Gastrocnemius medialis (tissue), 4 donors: ENCODE results near the gene KCNQ5. TPM values are rescaled to one million over a fixed set of nuclear protein-coding genes. Genes with fewer than 3 reads are reported as not detected.

Experiments
- ATAC-seq, 2 donors: fragments of 150-250 bp; one replicate each; pipeline ENCODE4 v1.9.1; 2016
- DNase-seq, 2 donors: peaks; one replicate each; pipeline ENCODE4 v3.0.0-alpha.2; 2019
- H3K27ac ChIP-seq, 4 donors: fragments of 200-600 bp; sonication (generic); 1 replicate in 1 of 4; 2 replicates in 3 of 4; pipeline ENCODE4 v1.5.1; 2016 to 2018; ENCODE audit warnings: mild to moderate bottlenecking in 2 of 4, moderate library complexity in 1 of 4
- H3K27me3 ChIP-seq, 3 donors: fragments of 200-600 bp; sonication (generic) in 2 of 3; 1 replicate in 1 of 3; 2 replicates in 2 of 3; pipeline versions ENCODE4 v1.5.1 to v1.6.0; 2016 to 2019; ENCODE audit warnings: mild to moderate bottlenecking in 1 of 3, moderate library complexity in 1 of 3
- H3K36me3 ChIP-seq, 2 donors: fragments of 200-600 bp; sonication (generic) in 1 of 2; one replicate each; pipeline ENCODE4 v1.5.1; 2017 to 2018
- H3K4me1 ChIP-seq, 2 donors: fragments of 200-600 bp; sonication (generic) in 1 of 2; one replicate each; pipeline ENCODE4 v1.5.1; 2016 to 2017; ENCODE audit warnings: mild to moderate bottlenecking in 2 of 2
- H3K4me3 ChIP-seq, 4 donors: fragments of 200-600 bp; sonication (generic) in 3 of 4; 1 replicate in 1 of 4; 2 replicates in 3 of 4; pipeline ENCODE4 v1.5.1; 2016 to 2019; ENCODE audit warnings: mild to moderate bottlenecking in 2 of 4
- H3K9me3 ChIP-seq, 3 donors: fragments of 200-600 bp; sonication (generic) in 2 of 3; 1 replicate in 1 of 3; 2 replicates in 2 of 3; pipeline ENCODE4 v1.5.1; 2016 to 2019
- CTCF ChIP-seq, 5 experiments: fragments of 450-650 bp in 3 of 5; fragments of 200-600 bp in 2 of 5; sonication (generic) in 2 of 5; IDR thresholded peaks in 4 of 5; conservative IDR thresholded peaks in 1 of 5; 1 replicate in 4 of 5; 2 replicates in 1 of 5; pipeline ENCODE4 v1.5.1; 2016 to 2019; ENCODE audit warnings: antibody characterized with exemption in 5 of 5, mild to moderate bottlenecking in 3 of 5, moderate library complexity in 3 of 5
- POLR2A ChIP-seq, 2 donors: fragments of 450-650 bp; IDR thresholded peaks; one replicate each; pipeline ENCODE4 v1.6.1; 2017; ENCODE audit warnings: antibody characterized with exemption in 2 of 2, mild to moderate bottlenecking in 2 of 2, moderate library complexity in 2 of 2
- in situ Hi-C, 4 donors: fragments of 200-750 bp; cut with MboI; loops; one replicate each; pipeline versions ENCODE4 v1.15.0 to v1.8.0; 2017; ENCODE audit warnings: low sequenced_read_pairs in 4 of 4
- intact Hi-C: fragments of 100-400 bp; cut with DNase I; formaldehyde crosslinking; loops from one replicate; pipeline ENCODE4 v1.15.1; 2023; ENCODE audit warnings: low total_unique reads
- total RNA-seq, 4 donors: library from RNA; depleted of rRNA; stranded (reverse); fragments of >200 nt; gene quantifications; one replicate each; pipeline versions ENCODE4 v1.1.0 to v1.2.3, GENCODE V29; 2016

KCNQ5 gene
- total RNA-seq, 4 donors from 2014 or later: 5.3 to 19.3 (median 15.1) TPM

GRCh38 chr6:73152556-73152955, 530.7 kb downstream of the KCNQ5 start:
- in situ Hi-C loops: no loop called here

GRCh38 chr6:73152966-73153757, 531.3 kb downstream of the KCNQ5 start:
- DNase-seq (no peak), ATAC-seq (no peak)
- H3K36me3 ChIP-seq: no peaks in the 10 kb centered on the region
- no peaks in the 10 kb centered on the region for H3K4me1 ChIP-seq
- intact Hi-C loops (no loop called here), in situ Hi-C loops (no loop called here)
- H3K9me3 ChIP-seq: no peaks in the 10 kb centered on the region
- TF ChIP-seq POLR2A (IDR thresholded peaks at IDR 0.05) (no peak), CTCF (IDR thresholded peaks at IDR 0.05 in 4 of 5, conservative IDR thresholded peaks at IDR 0.05 in 1 of 5) (no peak)
- H3K27ac ChIP-seq: no peak overlapping the region
- no peak overlapping the region for H3K4me3 ChIP-seq
- no peaks in the 10 kb centered on the region for H3K27me3 ChIP-seq

More at GRCh38 chr6:73152556-73152955, 530.7 kb downstream of the KCNQ5 start:
- no peak for ATAC-seq
- no peaks in the 10 kb centered on the region for H3K4me1 ChIP-seq
- no peak for DNase-seq
- no peak overlapping the region for H3K4me3 ChIP-seq
- intact Hi-C loops: no loop called here
- H3K9me3 ChIP-seq: no peaks in the 10 kb centered on the region
- TF ChIP-seq CTCF (IDR thresholded peaks at IDR 0.05 in 4 of 5, conservative IDR thresholded peaks at IDR 0.05 in 1 of 5) (no peak), POLR2A (IDR thresholded peaks at IDR 0.05) (no peak)
- no peaks in the 10 kb centered on the region for H3K27me3 ChIP-seq
- H3K36me3 ChIP-seq: no peaks in the 10 kb centered on the region
- H3K27ac ChIP-seq: no peak overlapping the region

- TF ChIP-seq POLR2A (IDR thresholded peaks at IDR 0.05) (no peak), CTCF (IDR thresholded peaks at IDR 0.05 in 4 of 5, conservative IDR thresholded peaks at IDR 0.05 in 1 of 5) (no peak)
- in situ Hi-C loops (no loop called here), intact Hi-C loops (no loop called here)
- Histone ChIP-seq H3K27me3 (no peaks in the 10 kb centered on the region), H3K4me1 (no peaks in the 10 kb centered on the region), H3K9me3 (no peaks in the 10 kb centered on the region), H3K36me3 (no peaks in the 10 kb centered on the region), H3K4me3 (no peak overlapping the region), H3K27ac (no peak overlapping the region)
- no peak for ATAC-seq
- DNase-seq: no peak
Observed at GRCh38 chr6:73156793-73157767, 535.2 kb downstream of the KCNQ5 start.

DNA sequence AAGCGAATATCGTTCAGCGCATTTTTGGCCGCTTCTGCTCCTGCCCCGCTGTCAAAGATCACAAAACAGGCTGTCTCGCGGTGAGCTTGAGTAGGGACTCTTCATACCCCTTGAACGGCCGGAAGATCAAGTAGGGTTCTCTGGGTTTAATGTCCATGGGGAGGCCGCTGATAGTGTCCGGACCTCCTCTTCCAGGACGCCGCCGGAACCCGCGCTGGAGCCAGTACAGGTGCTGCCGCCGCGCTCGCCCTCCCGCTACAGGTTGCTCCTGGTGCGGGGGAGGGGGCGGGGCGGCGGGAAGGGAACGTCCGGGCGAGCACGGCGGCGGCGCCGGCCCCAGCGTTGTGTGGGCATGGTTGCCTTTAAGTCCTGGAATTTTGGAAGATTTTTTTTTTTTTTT, 536.0 kb downstream of the KCNQ5 start:
- Histone ChIP-seq H3K36me3 (no peaks in the 10 kb centered on the region), H3K9me3 (no peaks in the 10 kb centered on the region), H3K4me1 (no peaks in the 10 kb centered on the region), H3K27me3 (no peaks in the 10 kb centered on the region), H3K4me3 (no peak overlapping the region), H3K27ac (no peak overlapping the region)
- no peak for ATAC-seq
- TF ChIP-seq POLR2A (IDR thresholded peaks at IDR 0.05): no peak
- no peak for TF ChIP-seq CTCF (IDR thresholded peaks at IDR 0.05 in 4 of 5, conservative IDR thresholded peaks at IDR 0.05 in 1 of 5)
- in situ Hi-C loops: no loop called here
- no peak for DNase-seq
- intact Hi-C loops: no loop called here
